ENCODE results near the gene ERP27.

ERP27 gene

DNA sequence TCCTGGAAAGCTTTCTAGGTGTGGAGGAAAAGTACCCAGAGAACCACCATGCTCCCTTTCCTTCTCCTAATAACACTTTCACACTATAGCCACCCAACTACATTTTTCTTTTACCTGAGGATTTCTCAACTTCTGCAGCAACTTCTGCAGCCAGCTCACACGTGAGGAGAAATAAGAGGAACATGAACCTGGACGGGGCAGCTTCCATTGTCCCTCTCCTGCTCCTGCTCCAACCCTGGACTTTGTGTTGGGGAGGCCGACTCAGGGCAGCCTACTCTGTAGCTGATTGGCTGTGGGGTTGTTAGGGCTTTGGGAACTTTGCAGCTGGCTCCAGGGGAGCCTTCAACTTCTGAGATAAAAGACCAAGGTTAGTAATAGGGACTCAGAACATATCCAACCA lies at the start of gene ERP27:
Gene ERP27 (minus strand): TSS at position 237 of the 400 bp plus-strand sequence. CDS start 29 bp downstream, at position 208.
- no peak for DNase-seq (ENCODE audit: low read depth in 2 of 3, low spot score in 1 of 3)

DNA sequence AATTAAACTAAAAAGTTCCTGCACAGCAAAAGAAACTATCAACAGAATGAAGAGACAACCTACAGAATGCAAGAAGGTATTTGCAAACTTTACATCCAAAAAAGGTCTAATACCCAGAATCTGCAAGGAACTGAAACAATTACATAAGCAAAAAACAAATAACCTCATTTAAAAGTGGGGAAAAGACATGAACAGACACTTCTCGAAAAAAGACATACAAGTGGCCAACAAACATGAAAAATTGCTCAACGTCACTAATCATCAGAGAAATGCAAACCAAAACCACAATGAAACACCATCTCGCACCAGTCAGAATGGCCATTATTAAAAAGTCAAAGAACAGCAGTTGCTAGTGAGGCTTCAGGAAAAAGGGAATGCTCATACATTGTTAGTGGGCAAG lies 49.7 kb upstream of the ERP27 start:
- DNase-seq (ENCODE audit: low read depth in 2 of 3, low spot score in 1 of 3), result no peak

DNA sequence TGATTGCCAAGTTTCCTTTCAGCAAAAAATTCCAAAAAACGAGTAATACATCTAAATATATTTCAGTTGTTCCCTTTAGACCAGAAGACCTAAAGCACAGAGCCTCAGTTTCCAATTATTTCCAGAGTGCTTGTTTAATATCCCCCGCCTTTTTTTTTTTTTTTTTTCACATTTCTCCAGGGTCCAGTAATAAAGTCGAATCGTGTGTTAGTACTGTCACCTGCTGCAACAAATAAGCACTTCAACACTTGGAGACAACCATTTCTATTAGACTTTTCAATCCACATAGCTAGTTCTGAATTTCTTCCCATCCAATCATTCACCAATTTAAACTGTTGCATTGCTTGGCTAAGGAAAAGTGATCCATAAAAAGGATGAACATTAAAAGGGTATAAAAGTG lies 48.1 kb upstream of the ERP27 start:
- DNase-seq (ENCODE audit: low read depth in 2 of 3, low spot score in 1 of 3), result no peak

DNA sequence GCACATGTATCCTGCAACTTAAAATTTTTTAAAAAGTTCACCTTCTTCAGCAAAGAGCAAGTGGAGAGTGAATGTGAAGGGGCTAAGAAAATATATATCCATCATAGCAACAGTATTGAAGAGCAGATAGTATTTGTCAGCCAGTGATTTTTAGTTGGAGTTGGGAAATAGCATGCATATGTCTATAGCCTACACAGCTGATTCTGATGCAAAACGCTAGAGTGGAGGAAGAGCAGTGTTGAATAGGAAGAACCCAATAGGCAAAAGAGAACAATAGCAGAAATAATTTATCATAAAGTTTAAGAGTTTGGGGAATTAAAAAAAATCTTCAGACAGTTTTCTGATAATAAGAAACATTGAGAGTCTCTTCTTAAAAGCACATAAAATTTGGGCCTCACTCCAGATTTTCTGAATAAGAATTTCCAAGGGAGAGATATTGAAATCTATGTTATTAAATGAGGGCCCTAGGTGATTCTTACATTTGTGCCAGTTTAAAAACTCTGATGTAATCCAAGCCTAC lies 46.5 kb upstream of the ERP27 start:
- no peak for DNase-seq (ENCODE audit: low read depth in 2 of 3, low spot score in 1 of 3)

DNA sequence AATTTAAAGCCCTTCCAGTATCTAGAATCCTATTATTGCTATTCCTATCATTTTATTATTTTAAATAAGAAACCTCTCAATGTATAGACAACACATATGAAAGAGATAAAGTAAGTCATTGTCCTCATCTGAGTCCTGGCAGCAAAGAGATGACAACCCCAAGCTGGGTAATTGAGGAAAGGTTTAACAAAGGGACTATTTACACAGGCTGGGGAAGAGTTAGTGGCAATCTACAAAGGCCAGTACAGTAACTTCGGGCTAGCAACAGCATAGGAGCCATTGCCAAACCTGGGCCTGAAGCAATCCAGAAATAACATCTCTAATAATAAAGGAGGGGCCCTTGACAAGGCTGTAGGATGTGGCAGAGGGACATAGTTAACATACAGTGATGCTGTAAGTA lies 45.7 kb upstream of the ERP27 start:
- DNase-seq (ENCODE audit: low read depth in 2 of 3, low spot score in 1 of 3), result no peak

DNA sequence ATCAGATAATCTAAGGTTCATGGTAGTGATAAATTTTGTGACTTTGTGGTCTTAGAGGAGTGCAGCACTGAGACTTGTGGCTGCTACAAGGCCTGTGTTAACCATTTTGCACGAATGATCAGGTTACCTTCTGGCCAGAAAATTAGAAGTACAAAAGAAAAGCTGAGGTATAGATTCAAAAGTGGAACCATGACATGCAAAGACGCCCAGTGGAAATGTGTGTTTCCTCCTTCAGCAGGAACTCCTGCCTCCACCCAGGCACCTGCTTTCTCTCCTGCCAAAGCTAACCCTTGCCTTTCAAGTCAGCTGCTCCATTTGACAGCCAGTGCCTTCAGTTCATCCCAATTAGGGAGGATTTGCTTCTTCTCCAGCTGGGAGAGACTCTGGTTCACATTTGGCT lies 44.7 kb upstream of the ERP27 start:
- no peak for DNase-seq (ENCODE audit: low read depth in 2 of 3, low spot score in 1 of 3)

DNA sequence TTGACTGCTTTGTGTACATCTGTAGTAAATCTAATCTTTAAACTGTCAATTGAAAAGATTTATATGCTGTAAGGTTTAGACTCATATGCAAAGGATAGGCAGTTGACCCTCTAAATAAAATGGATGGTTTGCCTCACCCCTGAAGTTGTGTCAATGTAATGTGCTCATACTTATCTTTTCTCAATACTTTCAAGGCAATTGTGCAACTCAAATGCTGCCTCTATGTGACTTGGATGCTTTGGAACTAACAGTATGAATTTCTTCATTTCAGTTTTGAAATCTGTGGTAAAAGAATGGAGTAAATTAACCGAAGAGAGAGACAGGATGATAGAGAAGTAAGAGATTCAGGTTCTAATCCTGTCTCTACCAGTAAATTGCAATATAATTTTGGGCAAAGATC lies 44.2 kb upstream of the ERP27 start:
- no peak for DNase-seq (ENCODE audit: low read depth in 2 of 3, low spot score in 1 of 3)

DNA sequence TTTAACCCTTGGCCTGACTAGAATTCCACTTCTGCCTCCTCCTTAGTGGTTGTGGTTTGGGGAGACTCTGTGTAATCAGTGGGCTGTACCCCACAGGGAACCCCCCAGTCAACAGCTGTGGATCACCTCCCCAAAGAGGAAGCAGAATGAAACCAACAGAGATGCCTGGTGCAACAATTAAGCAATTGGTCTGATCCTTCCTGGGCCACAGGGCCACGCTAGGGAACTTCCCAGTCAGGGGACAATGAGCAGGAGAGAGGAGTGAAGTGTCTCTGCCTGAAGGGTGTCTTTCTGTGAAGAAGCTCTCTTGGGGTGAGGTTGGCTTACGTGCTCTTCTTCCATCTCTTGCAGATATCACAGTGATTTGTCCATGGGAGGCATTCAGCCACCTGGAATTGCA lies 42.7 kb upstream of the ERP27 start:
- no peak for DNase-seq (ENCODE audit: low read depth in 2 of 3, low spot score in 1 of 3)

DNA sequence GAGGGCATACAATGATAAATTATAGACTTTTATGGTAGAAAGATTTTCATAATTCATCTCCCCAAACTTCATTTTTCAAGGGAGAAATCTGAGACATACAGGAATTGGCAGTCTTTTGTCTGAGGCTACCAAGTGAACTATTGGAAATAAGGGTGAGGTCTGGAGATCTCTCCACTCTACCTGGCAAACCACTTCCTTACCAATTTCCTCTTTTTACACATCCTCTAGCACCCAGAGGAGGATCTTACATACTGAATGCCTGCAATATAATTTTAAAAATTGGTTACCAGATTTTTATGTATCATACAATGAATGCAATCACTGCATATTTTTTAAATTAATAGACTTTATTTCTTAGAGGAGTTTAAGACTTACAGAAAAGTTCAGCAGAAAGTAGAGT lies 41.1 kb upstream of the ERP27 start:
- no peak for DNase-seq (ENCODE audit: low read depth in 2 of 3, low spot score in 1 of 3)

DNA sequence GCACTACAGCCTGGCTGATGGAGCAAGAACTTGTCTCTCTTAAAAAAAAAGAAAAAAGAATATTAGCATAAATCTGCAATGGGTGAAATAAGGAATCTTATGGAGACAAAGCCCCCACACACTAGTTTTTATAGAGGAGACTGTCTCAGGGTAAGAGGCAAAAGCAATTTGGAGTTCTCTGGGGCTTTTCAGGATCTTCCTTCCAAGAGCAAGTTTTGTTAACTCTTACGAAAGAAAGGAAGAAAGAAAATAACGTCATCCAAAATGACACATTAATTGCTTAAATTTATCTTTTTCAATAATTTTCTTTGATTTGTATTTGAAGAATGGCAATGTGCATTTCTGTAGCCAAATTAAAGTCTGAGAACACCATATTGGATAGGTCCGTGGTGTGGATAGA lies 38.3 kb upstream of the ERP27 start:
- no peak for DNase-seq (ENCODE audit: low read depth in 2 of 3, low spot score in 1 of 3)

DNA sequence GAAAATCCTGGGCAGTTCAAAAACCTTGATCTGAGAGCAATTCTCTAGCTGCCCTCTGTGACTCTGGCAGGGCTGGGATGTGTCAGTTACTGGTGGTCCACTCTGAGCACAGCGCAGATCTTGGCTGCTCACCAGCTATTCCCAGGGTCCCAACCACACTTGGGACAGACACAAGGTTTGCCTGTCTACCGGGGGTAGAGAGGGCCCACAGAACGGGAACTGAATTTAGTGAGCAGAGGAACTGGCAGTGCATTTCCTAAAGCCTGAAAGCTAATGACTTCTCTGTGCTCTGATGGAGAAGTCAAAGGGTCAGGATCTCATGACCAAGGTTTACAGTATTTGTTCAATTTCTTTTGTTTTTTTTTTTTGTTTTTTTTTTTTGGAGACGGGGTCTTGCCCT lies 37.1 kb upstream of the ERP27 start:
- no peak for DNase-seq (ENCODE audit: low read depth in 2 of 3, low spot score in 1 of 3)

DNA sequence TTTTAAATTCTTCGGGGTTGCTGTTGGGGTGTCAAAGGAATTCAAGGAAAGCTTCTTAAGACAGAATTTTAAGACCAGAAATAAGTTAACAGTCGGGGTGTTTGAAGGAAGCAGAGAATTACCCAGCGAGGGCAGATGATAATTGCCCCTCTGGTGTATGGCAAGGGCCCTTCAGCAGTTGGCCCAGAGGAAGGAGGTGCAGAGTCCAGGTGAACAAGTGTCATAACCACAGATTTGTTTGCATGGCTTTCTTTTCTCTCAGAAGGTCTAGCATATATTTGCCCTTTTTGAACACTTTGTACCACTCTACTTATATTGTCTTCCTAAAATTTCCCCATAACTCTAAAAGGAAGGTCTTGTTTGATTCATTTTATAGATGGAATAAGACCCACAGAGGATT lies 36.3 kb upstream of the ERP27 start:
- no peak for DNase-seq (ENCODE audit: low read depth in 2 of 3, low spot score in 1 of 3)

DNA sequence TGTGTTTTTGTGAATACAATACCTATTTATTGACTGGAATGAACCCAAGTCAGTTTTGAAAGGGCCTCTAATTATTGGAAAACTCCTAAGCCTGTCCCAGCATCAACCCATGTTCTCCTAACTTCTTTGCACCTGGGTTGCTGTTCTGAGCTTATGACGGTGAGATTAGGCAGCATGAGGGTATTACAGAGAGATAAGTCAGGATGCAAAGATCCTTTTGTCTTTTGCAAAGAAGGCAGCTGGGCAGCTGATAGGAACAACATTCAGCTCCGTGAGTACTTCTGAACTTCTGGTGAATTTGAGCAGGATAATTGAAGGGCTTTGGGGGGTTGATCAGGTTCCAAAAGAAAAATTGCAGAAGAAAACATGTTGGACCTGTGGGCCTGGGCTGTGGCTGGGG lies 34.5 kb upstream of the ERP27 start, which contains the start of gene PDE6H:
Gene PDE6H (plus strand): TSS at position 227 of the 400 bp plus-strand sequence. CDS start 4,971 bp downstream, outside the sequence.
- no peak for DNase-seq (ENCODE audit: low read depth in 2 of 3, low spot score in 1 of 3)

DNA sequence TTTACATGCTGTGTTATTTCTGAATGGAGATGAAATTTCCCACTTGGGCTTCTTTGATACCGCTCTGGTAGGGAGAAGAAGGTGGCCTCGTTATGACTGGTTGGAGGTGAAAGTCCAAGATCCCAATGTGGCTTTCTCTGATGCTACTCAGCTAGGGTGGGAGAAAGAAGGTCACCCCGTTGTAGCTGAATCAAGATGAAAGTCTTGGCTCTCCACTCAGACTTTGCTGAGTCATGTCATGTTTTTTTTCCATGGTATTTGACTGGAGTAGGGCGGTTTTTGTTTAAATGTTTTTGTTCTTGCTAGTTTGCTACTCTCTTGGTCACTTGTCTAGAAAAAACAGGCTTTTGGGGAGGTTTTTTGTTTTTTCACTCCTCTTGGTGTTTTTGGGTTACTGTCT lies 32.1 kb upstream of the ERP27 start:
- no peak for DNase-seq (ENCODE audit: low read depth in 2 of 3, low spot score in 1 of 3)

DNA sequence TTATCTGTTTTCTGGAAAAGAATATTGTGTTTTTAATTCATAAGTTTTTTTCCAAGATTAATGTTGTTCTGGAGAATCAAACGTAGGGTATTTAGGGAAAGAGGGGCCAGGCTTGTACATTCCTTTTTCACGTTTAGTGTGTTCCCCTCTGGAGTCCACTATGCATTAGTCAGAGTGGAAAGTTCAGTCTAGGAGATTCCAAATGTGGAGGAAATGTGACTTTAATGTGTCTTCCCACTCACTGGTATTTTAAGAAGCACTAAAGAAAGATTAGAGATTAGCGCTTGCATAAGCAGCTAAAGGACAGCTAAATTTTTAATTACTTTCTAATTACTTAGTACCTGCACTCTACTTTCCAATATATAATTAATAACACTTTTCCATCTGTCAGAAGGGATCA lies 30.1 kb upstream of the ERP27 start:
- no peak for DNase-seq (ENCODE audit: low read depth in 2 of 3, low spot score in 1 of 3)

DNA sequence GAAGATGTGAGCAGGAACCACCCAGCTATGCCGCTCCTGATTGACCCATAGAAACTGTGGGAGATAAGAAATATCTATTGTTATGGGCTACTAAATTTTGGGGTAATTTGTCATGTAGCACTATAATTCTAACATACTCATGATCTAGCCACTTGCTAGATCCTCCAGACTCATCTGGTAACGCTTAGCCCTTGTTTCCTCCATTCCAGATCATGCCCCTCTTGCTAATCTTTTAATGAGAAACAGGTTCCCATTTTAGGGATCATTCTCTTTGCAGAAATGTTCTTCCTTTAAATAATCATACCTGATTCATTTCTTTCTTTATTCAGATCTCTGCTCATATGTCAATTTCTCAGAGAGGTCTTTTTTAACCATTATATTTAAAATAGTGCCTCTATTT lies 26.9 kb upstream of the ERP27 start:
- no peak for DNase-seq (ENCODE audit: low read depth in 2 of 3, low spot score in 1 of 3)

DNA sequence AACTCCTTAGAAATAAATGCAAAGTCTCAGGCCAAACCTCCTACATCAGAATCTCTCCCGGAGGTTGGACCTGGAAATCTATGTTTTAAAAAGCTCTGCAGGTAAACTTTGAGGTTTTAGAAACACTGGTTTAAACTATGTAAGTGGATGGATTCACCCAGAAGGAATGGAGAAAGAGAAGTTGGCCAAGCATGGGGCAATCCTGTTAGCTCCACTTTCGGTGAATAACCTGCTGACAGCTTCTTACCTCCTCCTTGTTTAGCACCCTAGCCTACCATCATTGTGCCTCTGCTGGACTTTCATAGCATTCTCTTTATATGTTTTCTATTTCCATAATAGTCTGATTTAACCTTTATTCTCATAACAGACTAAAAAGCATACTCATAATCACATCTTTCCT lies 26.1 kb upstream of the ERP27 start:
- no peak for DNase-seq (ENCODE audit: low read depth in 2 of 3, low spot score in 1 of 3)

DNA sequence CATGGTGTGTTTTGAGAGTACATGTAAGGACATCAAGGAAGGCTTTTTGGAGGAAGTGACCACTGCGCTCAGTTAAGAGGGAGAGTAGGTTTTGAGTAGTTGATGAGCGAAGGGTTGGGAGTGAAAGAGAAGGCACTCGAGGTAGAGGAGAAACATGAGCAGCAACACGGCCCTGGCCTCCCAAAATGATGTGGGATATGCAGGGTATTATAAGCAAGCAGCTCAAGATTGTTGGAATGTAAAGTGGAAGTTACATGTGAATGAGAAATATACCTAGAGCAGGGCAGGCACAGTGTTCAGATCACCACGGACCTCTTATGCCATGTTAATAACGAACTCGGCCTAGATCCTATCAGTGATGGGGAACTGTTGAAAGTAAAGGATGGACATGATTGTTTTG lies 25.2 kb upstream of the ERP27 start:
- DNase-seq (ENCODE audit: low read depth in 2 of 3, low spot score in 1 of 3), result no peak

DNA sequence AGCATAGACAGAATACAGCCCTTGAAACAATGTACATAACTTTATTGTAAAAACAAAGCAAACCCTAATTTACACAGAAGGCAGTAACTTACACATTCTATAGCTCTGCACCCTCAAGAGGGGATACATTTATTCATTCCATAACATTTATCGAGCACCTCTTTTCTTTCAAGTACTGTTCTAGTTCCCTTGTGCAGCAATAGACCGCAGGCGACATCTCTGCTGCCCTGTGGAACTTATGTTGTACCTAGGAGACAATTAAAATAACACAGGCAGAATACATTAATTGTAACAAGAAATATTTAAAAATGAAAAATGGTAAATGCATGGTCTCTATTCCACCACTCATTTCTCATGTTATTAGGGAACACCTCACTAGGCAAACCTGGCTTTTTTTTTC lies 24.5 kb upstream of the ERP27 start:
- no peak for DNase-seq (ENCODE audit: low read depth in 2 of 3, low spot score in 1 of 3)

DNA sequence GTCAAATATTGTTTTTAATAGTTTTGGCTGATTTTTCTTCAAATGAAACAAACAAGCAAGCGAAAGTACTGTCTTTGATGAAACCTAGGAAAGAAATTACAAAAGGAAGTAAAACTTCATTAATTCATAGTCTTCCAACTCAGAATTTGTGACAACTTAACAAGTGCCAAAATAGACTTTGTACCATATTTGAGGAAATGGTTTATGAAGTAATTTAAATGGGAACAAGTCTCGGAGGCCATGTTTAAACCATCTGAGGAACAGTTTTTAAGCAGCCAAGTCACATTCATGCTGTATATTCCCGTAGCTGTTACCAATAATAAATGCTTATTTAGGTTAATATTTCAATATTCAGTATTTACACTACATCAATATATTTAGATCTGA lies 23.8 kb upstream of the ERP27 start:
- DNase-seq (ENCODE audit: low read depth in 2 of 3, low spot score in 1 of 3), result no peak

DNA sequence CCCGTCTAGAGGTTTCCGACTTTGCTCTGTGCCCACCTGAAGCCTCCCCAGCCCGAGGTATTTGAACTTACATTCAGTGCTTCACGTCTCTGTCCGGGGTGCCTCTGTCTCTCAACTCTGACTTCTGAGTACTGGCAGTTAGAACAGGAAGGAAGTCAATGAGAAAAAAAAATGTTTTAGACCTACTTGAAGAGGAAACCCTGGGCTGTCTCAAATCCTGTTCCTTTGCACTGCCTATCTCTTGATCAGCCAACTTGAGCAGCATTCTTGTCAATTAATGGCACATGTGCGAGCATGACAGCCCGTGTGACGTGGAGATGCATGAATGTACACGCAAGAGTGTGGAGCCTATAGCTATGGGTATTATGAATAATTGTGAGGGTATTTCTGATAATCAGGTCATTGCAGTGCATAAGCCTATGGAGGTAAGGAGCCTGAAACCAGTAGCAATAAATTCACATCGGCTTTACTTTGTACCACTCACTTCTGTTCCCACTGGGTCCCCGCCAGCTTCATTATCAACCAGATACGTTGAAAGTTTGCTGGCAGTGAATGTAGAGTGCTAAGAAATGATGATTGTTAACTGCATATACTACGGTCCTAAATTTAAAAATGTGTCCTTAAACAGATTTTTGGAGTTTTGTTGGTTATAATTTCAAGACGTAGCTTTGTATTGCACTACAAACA lies 23.3 kb upstream of the ERP27 start, which contains the start of gene ARHGDIB:
Gene ARHGDIB (minus strand): TSS at position 136 of the 687 bp plus-strand sequence. CDS start 10,889 bp downstream, outside the sequence.
- peak in 2 of 3 donors; percentile 66 to 70 for DNase-seq (ENCODE audit: low read depth in 2 of 3, low spot score in 1 of 3)

DNA sequence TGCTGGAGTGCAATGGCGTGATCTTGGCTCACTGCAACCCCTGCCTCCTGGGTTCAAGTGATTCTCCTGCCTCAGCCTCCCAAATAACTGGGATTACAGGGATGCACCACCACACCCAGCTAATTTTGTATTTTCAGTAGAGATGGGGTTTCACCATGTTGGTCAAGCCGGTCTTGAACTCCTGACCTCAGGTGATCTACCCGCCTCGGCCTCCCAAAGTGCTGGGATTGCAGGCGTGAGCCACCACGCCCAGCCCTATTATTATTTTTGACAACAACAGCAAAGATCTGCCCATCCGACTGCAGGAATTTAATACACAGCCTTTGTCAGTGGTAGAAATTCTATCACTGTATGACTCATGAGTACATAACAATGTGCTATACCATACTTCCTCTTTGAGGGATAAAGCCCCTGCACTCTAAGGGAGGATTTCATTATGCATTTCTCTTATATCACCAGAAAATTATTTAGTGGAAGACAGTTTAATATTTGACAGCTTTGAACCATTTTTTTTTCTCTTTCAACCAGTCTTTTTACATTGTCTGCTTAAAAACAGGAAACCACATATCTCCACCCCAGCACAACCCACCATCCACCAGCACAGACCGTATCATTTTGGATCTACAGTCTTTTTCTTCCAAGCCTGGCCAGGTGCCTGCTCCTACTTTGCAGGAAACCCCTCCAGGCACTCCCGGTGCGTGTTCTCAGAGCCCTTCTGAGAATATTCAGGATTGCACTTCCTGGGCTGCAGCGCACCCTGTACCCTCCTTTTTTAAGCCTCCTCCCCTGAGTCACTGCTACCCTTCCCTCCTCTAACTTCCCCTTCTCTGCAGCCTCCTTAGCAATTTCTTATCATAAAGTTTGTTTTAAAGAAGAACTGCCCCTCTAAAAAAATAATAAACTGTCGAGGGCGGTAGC lies 22.5 kb upstream of the ERP27 start:
- DNase-seq (ENCODE audit: low read depth in 2 of 3, low spot score in 1 of 3), result no peak
